Measurements from ENCODE around the gene BAIAP2. TPM values are rescaled to one million over a fixed set of nuclear protein-coding genes. Genes with fewer than 3 reads are reported as not detected.
A peak's percentile ranks its signal among the peaks of the same experiment; 100 is the strongest.

BAIAP2 gene
- total RNA-seq, 4 donors from 2014 or later: 35.8 to 86.8 (median 42.1) TPM

DNA sequence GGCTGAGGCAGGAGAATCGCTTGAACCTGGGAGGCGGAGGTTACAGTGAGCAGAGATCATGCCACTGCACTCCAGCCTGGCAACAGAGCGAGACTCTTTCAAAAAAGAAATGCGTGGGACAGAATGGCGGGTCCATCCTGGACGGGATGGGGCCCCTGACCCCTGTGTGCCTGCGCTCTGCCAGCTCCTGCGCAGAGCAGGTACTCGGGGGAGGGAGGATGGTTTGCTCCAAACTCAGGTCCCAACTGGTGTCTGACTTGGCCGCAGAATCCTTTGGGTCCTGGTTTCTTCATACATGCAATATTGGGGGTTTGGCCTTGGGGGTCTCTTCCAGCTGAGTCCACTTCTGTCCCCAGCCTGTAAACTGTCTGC is 33.0 kb upstream of the BAIAP2 start:
- TF ChIP-seq POLR2A (IDR thresholded peaks at IDR 0.05) (no peak), CTCF (IDR thresholded peaks at IDR 0.05) (no peak)
- no peak overlapping the region for H3K4me3 ChIP-seq (replicated peaks in 1 of 3)
- H3K36me3 ChIP-seq: peaks cover 31 to 32% of the 10 kb centered on the region in 2 donors
- H3K4me1 ChIP-seq: peaks cover 5 to 24% of the 10 kb centered on the region in 2 donors
- WGBS, 2 donors: 70 to 78% methylated on average over 10 of the region's 10 CpGs
- no peaks in the 10 kb centered on the region for H3K9me3 ChIP-seq
- no peaks in the 10 kb centered on the region for H3K27me3 ChIP-seq
- no peak for DNase-seq
- intact Hi-C loops (cut with DNase I): no loop called here
- no peak overlapping the region for H3K27ac ChIP-seq

DNA sequence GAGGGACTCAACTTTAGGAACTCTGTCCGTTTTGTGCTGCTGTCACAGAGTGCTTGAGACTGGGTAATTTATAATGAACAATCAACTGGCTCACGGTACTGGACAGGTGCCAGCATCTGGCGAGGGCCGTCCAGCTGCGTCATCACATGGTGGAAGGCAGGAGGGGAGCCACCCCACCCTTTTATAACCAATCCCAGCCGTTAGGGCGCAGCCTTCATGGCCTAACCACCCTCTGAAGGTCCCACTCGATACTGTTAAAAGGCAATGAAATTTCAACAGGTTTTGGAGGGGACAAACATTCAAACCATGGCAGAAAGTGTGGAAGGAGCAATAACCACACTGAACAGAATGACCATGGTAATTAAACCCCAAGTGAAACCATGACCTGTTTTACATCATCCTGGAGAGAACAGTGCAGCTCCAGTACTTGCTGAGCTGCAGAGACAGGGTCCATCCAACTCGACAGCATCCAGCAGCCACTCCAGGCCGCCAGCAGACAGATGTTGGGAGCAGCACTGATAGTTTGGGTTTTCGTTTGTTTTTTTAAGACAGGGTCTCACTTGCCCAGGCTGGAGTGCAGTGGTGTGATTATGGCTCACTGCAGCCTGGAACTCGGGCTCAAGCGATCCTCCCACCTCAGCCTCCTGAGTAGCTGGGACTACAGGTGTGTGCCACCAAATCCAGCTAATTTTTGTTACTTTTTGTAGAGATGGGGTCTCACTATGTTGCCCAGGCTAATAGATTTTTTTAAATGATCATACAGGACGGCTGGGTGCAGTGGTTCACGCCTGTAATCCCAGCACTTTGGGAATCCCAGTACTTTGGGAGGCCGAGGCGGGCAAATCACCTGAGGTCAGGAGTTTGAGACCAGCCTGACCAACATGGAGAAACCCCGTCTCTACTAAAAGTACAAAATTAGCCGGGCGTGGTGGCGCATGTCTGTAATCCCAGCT is 32.3 kb upstream of the BAIAP2 start:
- TF ChIP-seq POLR2A (IDR thresholded peaks at IDR 0.05): no peak
- no peak for TF ChIP-seq CTCF (IDR thresholded peaks at IDR 0.05)
- peak; percentile 58 to 65 for DNase-seq
- 45 to 50% methylated on average over 21 of the region's 21 CpGs for WGBS, 2 donors
- H3K9me3 ChIP-seq: no peaks in the 10 kb centered on the region
- peaks cover 5 to 24% of the 10 kb centered on the region in 2 donors for H3K4me1 ChIP-seq
- intact Hi-C loops (cut with DNase I): no loop called here
- no peaks in the 10 kb centered on the region for H3K27me3 ChIP-seq
- no peak overlapping the region for H3K27ac ChIP-seq
- no peak overlapping the region for H3K4me3 ChIP-seq (replicated peaks in 1 of 3)
- H3K36me3 ChIP-seq: peaks cover 25% of the 10 kb centered on the region in 2 donors

DNA sequence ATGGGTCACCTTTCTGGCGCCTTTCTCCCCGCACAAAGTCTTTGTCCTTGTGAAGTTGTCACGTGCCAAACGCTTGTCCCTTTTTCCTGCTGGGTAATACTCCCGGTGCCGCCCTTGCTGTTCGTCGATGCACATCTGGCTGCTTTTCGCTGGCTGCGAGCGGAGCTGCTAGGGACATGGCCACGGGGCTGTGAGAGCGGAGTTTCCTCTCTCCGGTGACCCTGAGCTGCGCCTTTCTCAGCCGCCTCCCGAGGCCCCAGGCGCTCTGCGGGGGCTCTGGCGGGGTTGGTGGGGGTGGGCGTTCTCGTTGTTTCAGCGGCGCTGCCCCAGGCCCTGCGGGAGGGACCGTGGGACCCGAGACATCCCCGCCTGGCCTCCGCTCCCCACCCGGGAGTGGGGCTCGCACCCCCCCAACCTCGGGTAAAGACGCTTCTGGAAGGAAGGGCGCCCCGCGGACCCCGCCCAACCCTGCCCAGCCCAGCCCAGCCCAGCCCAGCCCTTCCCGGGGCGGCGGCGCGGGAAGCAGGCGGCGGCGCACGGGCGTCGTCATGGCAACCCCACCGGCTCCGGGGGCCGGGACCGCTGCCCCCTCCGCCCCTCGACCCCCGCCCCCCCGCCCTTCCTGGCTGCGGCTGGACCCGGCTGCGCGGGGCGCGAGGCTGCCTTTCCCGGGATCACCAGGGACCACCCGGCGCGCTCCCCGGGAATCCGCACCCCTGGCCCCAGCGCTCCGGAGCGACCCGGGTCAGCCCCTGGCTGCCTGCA is 31.1 kb upstream of the BAIAP2 start:
- no peak for DNase-seq
- no peak overlapping the region for H3K27ac ChIP-seq
- no peaks in the 10 kb centered on the region for H3K27me3 ChIP-seq
- intact Hi-C loops (cut with DNase I): no loop called here
- no peak overlapping the region for H3K4me3 ChIP-seq (replicated peaks in 1 of 3)
- TF ChIP-seq POLR2A (IDR thresholded peaks at IDR 0.05) (no peak), CTCF (IDR thresholded peaks at IDR 0.05) (no peak)
- H3K36me3 ChIP-seq: peaks cover 13% of the 10 kb centered on the region in 2 donors
- H3K4me1 ChIP-seq: peaks cover 5 to 24% of the 10 kb centered on the region in 2 donors
- H3K9me3 ChIP-seq: no peaks in the 10 kb centered on the region
- 16 to 19% methylated on average over 13 to 14 of the region's 72 CpGs for WGBS, 2 donors

DNA sequence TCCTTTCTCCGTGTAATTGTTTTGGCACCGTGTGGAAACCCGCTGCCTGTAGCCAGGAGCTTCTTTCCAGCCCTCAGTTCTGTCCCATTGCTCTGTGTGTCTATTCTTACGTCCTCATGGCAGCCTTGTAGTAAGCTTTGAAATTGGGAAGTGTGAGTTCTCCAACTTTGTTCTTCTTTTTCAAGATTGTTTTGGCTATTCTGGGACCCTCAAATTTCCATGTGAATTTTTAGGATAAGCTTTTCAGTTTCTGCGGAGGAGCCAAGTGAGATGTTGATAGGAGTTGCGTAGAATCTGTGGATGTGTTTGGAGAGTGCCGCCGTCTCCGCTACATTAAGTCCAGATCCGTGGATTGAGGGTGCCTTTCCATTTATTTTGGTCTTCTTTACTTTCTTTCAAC is 28.1 kb upstream of the BAIAP2 start:
- intact Hi-C loops (cut with DNase I): no loop called here
- H3K27ac ChIP-seq: no peak overlapping the region
- H3K9me3 ChIP-seq: no peaks in the 10 kb centered on the region

More for the DNA sequence above, 28.1 kb upstream of the BAIAP2 start:
- no peak for DNase-seq
- Histone ChIP-seq H3K27me3 (no peaks in the 10 kb centered on the region), H3K36me3 (no peaks in the 10 kb centered on the region), H3K4me3 (replicated peaks in 1 of 3) (no peak overlapping the region), H3K4me1 (peaks cover 4 to 22% of the 10 kb centered on the region in 2 donors)
- TF ChIP-seq CTCF (IDR thresholded peaks at IDR 0.05) (no peak), POLR2A (IDR thresholded peaks at IDR 0.05) (no peak)
- 72% methylated on average over 10 of the region's 10 CpGs for WGBS, 2 donors

Data from thyroid gland (tissue), 4 donors.